ENCODE data around the gene HELB. TPM values are rescaled to one million over a fixed set of nuclear protein-coding genes. Genes with fewer than 3 reads are reported as not detected.

Gene HELB
- total RNA-seq, 1 donor from 2014 or later = 4.1 TPM

- H2AFZ ChIP-seq (ENCODE audit: low read depth, low read length) = no peak overlapping the region
- H3K4me3 ChIP-seq (ENCODE audit: insufficient read depth, low read depth, low read length) = no peak overlapping the region
- no peaks in the 10 kb centered on the region for H4K20me1 ChIP-seq (ENCODE audit: insufficient read depth, low read length)
- H3K27me3 Mint-ChIP-seq (ENCODE audit: low read depth, unreplicated experiment) = no peaks in the 10 kb centered on the region
- no peak overlapping the region for H3K9ac ChIP-seq (ENCODE audit: low read length)
- no peak overlapping the region for H3K4me3 Mint-ChIP-seq (ENCODE audit: unreplicated experiment)
- peaks cover 4% of the 10 kb centered on the region for H3K4me1 Mint-ChIP-seq (ENCODE audit: low read depth, unreplicated experiment)
- H3K27me3 ChIP-seq (ENCODE audit: insufficient read depth, low read length) = no peaks in the 10 kb centered on the region
- H3K4me1 ChIP-seq (ENCODE audit: insufficient read depth, low read length) = no peaks in the 10 kb centered on the region
- no peaks in the 10 kb centered on the region for H3K79me2 ChIP-seq (ENCODE audit: insufficient read depth, low read length)
- TF ChIP-seq CTCF (IDR thresholded peaks at IDR 0.05; ENCODE audit: insufficient read depth, low read depth, low read length) = no peak
- TF ChIP-seq EZH2 (IDR thresholded peaks at IDR 0.05; ENCODE audit: insufficient read depth, low read length) = no peak
- H3K9me3 Mint-ChIP-seq (ENCODE audit: unreplicated experiment) = no peaks in the 10 kb centered on the region
- peaks cover 12% of the 10 kb centered on the region for H3K36me3 Mint-ChIP-seq (ENCODE audit: low read depth, unreplicated experiment)
- no peak overlapping the region for H3K27ac ChIP-seq (ENCODE audit: low read depth, low read length)
- no peaks in the 10 kb centered on the region for H3K9me3 ChIP-seq (ENCODE audit: insufficient read depth, low read depth, low read length)
- H3K4me2 ChIP-seq (ENCODE audit: low read length) = no peak overlapping the region
- no peak overlapping the region for H3K27ac Mint-ChIP-seq (ENCODE audit: unreplicated experiment)
- no peak for FAIRE-seq
- no peaks in the 10 kb centered on the region for H3K36me3 ChIP-seq (ENCODE audit: insufficient read depth, low read length)
- DNase-seq (ENCODE audit: low read depth) = no peak
These were observed 64.8 kb downstream of the HELB start for GRCh38 chr12:66367015-66367667.

- DNase-seq (ENCODE audit: low read depth) (no peak), FAIRE-seq (no peak)
- Mint-ChIP-seq H3K4me3 (ENCODE audit: unreplicated experiment) (no peak overlapping the region), H3K27me3 (ENCODE audit: low read depth, unreplicated experiment) (no peaks in the 10 kb centered on the region), H3K36me3 (ENCODE audit: low read depth, unreplicated experiment) (peaks cover 11% of the 10 kb centered on the region), H3K9me3 (ENCODE audit: unreplicated experiment) (no peaks in the 10 kb centered on the region), H3K4me1 (ENCODE audit: low read depth, unreplicated experiment) (no peaks in the 10 kb centered on the region), H3K27ac (ENCODE audit: unreplicated experiment) (no peak overlapping the region)
- Histone ChIP-seq H3K79me2 (ENCODE audit: insufficient read depth, low read length) (no peaks in the 10 kb centered on the region), H3K9ac (ENCODE audit: low read length) (no peak overlapping the region), H3K9me3 (ENCODE audit: insufficient read depth, low read depth, low read length) (no peaks in the 10 kb centered on the region), H4K20me1 (ENCODE audit: insufficient read depth, low read length) (no peaks in the 10 kb centered on the region), H3K27me3 (ENCODE audit: insufficient read depth, low read length) (no peaks in the 10 kb centered on the region), H3K4me1 (ENCODE audit: insufficient read depth, low read length) (no peaks in the 10 kb centered on the region), H2AFZ (ENCODE audit: low read depth, low read length) (no peak overlapping the region), H3K4me2 (ENCODE audit: low read length) (no peak overlapping the region), H3K36me3 (ENCODE audit: insufficient read depth, low read length) (no peaks in the 10 kb centered on the region), H3K27ac (ENCODE audit: low read depth, low read length) (no peak overlapping the region), H3K4me3 (ENCODE audit: insufficient read depth, low read depth, low read length) (no peak overlapping the region)
- no peak for TF ChIP-seq EZH2 (IDR thresholded peaks at IDR 0.05; ENCODE audit: insufficient read depth, low read length)
- TF ChIP-seq CTCF (IDR thresholded peaks at IDR 0.05; ENCODE audit: insufficient read depth, low read depth, low read length) = no peak
These were observed 69.7 kb downstream of the HELB start for GRCh38 chr12:66371982-66372381.

- Mint-ChIP-seq H3K36me3 (ENCODE audit: low read depth, unreplicated experiment) (peaks cover 10% of the 10 kb centered on the region), H3K4me1 (ENCODE audit: low read depth, unreplicated experiment) (no peaks in the 10 kb centered on the region), H3K27me3 (ENCODE audit: low read depth, unreplicated experiment) (no peaks in the 10 kb centered on the region), H3K4me3 (ENCODE audit: unreplicated experiment) (no peak overlapping the region), H3K9me3 (ENCODE audit: unreplicated experiment) (no peaks in the 10 kb centered on the region), H3K27ac (ENCODE audit: unreplicated experiment) (no peak overlapping the region)
- H3K4me3 ChIP-seq (ENCODE audit: insufficient read depth, low read depth, low read length) = no peak overlapping the region
- no peak for DNase-seq (ENCODE audit: low read depth)
- no peak for FAIRE-seq
- H3K27me3 ChIP-seq (ENCODE audit: insufficient read depth, low read length) = no peaks in the 10 kb centered on the region
- no peaks in the 10 kb centered on the region for H4K20me1 ChIP-seq (ENCODE audit: insufficient read depth, low read length)
- no peaks in the 10 kb centered on the region for H3K9me3 ChIP-seq (ENCODE audit: insufficient read depth, low read depth, low read length)
- TF ChIP-seq EZH2 (IDR thresholded peaks at IDR 0.05; ENCODE audit: insufficient read depth, low read length) (no peak), CTCF (IDR thresholded peaks at IDR 0.05; ENCODE audit: insufficient read depth, low read depth, low read length) (no peak)
- H3K4me1 ChIP-seq (ENCODE audit: insufficient read depth, low read length) = no peaks in the 10 kb centered on the region
- no peak overlapping the region for H3K9ac ChIP-seq (ENCODE audit: low read length)
- no peak overlapping the region for H3K27ac ChIP-seq (ENCODE audit: low read depth, low read length)
- H3K4me2 ChIP-seq (ENCODE audit: low read length) = no peak overlapping the region
- H3K79me2 ChIP-seq (ENCODE audit: insufficient read depth, low read length) = no peaks in the 10 kb centered on the region
- no peak overlapping the region for H2AFZ ChIP-seq (ENCODE audit: low read depth, low read length)
- H3K36me3 ChIP-seq (ENCODE audit: insufficient read depth, low read length) = no peaks in the 10 kb centered on the region
These were observed 73.3 kb downstream of the HELB start for GRCh38 chr12:66375560-66375959.
